ENCODE data around the gene C19orf47. TPM values are rescaled to one million over a fixed set of nuclear protein-coding genes. Genes with fewer than 3 reads are reported as not detected.

C19orf47 gene
- total RNA-seq, 4 donors from 2014 or later: 4.7 to 27.0 (median 12.8) TPM

GRCh38 chr19:40380199-40381037 lies 32.2 kb upstream of the C19orf47 start:
- no peaks in the 10 kb centered on the region for H3K9me3 ChIP-seq
- peaks cover 0 to 60% (median 0%) of the 10 kb centered on the region in 3 donors for H3K36me3 ChIP-seq
- no peak overlapping the region for H3K4me3 ChIP-seq
- 86 to 87% methylated on average over 35 to 36 of the region's 37 CpGs for WGBS, 2 donors
- peaks cover 0 to 4% (median 0%) of the 10 kb centered on the region in 4 donors for H3K4me1 ChIP-seq
- no peak overlapping the region for H3K27ac ChIP-seq
- no peaks in the 10 kb centered on the region for H3K27me3 ChIP-seq
- DNase-seq (ENCODE audit: low spot score in 2 of 2): no peak
- TF ChIP-seq POLR2A (IDR thresholded peaks at IDR 0.05): no peak
- no peak for TF ChIP-seq CTCF (IDR thresholded peaks at IDR 0.05)
- TF ChIP-seq EP300 (IDR thresholded peaks at IDR 0.05): no peak

- TF ChIP-seq EP300 (IDR thresholded peaks at IDR 0.05) (no peak), POLR2A (IDR thresholded peaks at IDR 0.05) (no peak), CTCF (IDR thresholded peaks at IDR 0.05) (no peak)
- Histone ChIP-seq H3K36me3 (peaks cover 0 to 68% (median 0%) of the 10 kb centered on the region in 3 donors), H3K4me1 (peaks cover 0 to 4% (median 0%) of the 10 kb centered on the region in 4 donors), H3K9me3 (no peaks in the 10 kb centered on the region), H3K27me3 (no peaks in the 10 kb centered on the region), H3K4me3 (no peak overlapping the region), H3K27ac (no peak overlapping the region)
- no peak for DNase-seq (ENCODE audit: low spot score in 2 of 2)
- WGBS, 2 donors: 80 to 81% methylated on average over 11 of the region's 11 CpGs
These were observed 31.4 kb upstream of the C19orf47 start for GRCh38 chr19:40379446-40380198.

- Histone ChIP-seq H3K36me3 (peaks cover 0 to 79% (median 0%) of the 10 kb centered on the region in 3 donors), H3K27me3 (no peaks in the 10 kb centered on the region), H3K4me1 (peaks cover 0 to 4% (median 0%) of the 10 kb centered on the region in 4 donors), H3K4me3 (no peak overlapping the region), H3K9me3 (no peaks in the 10 kb centered on the region), H3K27ac (no peak overlapping the region)
- TF ChIP-seq POLR2A (IDR thresholded peaks at IDR 0.05) (no peak), EP300 (IDR thresholded peaks at IDR 0.05) (no peak), CTCF (IDR thresholded peaks at IDR 0.05) (no peak)
- DNase-seq (ENCODE audit: low spot score in 2 of 2): no peak
- 75 to 100% methylated on average over 1 to 2 of the region's 2 CpGs for WGBS, 2 donors
These were observed 30.3 kb upstream of the C19orf47 start for GRCh38 chr19:40378509-40378908.

GRCh38 chr19:40377876-40378385 lies 29.7 kb upstream of the C19orf47 start:
- Histone ChIP-seq H3K9me3 (no peaks in the 10 kb centered on the region), H3K4me3 (no peak overlapping the region), H3K36me3 (peaks cover 0 to 85% (median 4%) of the 10 kb centered on the region in 3 donors), H3K27me3 (no peaks in the 10 kb centered on the region), H3K4me1 (peaks cover 0 to 4% (median 0%) of the 10 kb centered on the region in 4 donors), H3K27ac (no peak overlapping the region)
- no peak for TF ChIP-seq POLR2A (IDR thresholded peaks at IDR 0.05)
- TF ChIP-seq EP300 (IDR thresholded peaks at IDR 0.05): no peak
- no peak for TF ChIP-seq CTCF (IDR thresholded peaks at IDR 0.05)
- DNase-seq (ENCODE audit: low spot score in 2 of 2): no peak
- WGBS, 2 donors: 87 to 92% methylated on average over 23 to 24 of the region's 25 CpGs

Data from tibial nerve (tissue), 4 donors.